ENCODE measurements around the gene CBLN1.

CBLN1 gene

GRCh38 chr16:49273771-49274170, 7.9 kb downstream of the CBLN1 start:
- no peak for DNase-seq (ENCODE audit: low read depth)
- no peak overlapping the region for H3K4me3 ChIP-seq (ENCODE audit: low read depth, low read length)
- TF ChIP-seq CTCF (IDR thresholded peaks at IDR 0.05; ENCODE audit: control insufficient read depth, extremely low read depth, insufficient read depth), result no peak

- no peak overlapping the region for H3K4me3 ChIP-seq (ENCODE audit: low read depth, low read length)
- TF ChIP-seq CTCF (IDR thresholded peaks at IDR 0.05; ENCODE audit: control insufficient read depth, extremely low read depth, insufficient read depth), result no peak
- no peak for DNase-seq (ENCODE audit: low read depth)
Measured at GRCh38 chr16:49271363-49271762, 10.3 kb downstream of the CBLN1 start.

DNA sequence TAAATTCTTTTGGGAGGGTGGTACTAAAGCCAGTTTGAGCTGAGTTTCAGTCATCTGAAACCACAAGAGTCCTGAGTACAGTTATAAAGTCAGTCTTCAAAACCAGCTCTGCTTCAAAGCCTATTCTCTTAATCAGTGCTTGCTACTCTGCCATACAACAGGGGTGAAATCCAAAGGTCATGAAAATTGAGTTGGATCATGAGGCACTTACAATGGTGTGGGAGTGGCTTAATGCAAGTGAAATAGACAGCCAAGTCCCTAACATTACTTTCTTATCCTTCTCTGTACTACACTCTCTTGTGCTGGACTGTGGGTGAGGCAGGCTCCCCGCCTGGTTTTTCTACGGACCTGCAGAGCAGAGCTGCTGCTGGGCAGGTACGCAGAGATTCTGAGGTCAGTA, 12.4 kb downstream of the CBLN1 start:
- DNase-seq (ENCODE audit: low read depth), result no peak
- TF ChIP-seq CTCF (IDR thresholded peaks at IDR 0.05; ENCODE audit: control insufficient read depth, extremely low read depth, insufficient read depth), result no peak
- no peak overlapping the region for H3K4me3 ChIP-seq (ENCODE audit: low read depth, low read length)

DNA sequence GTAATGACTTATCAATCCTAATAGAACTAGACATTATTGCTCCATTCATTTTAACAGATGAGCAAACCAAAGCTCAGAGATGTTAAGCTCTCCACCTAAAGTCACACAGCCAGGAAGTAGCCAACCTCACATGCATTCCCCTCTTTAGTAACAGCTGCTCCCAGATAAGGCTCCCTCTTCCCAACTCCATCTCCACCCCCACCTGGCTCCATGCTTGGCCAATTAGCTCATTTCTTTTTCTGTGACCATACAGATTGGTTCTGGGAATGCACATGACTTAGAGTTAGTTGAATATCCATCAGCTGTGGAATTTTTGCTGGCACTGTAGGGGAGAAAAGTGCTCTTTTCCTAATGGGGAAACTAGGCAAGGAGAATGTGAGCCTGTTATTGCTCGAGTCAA, 13.0 kb downstream of the CBLN1 start:
- no peak for TF ChIP-seq CTCF (IDR thresholded peaks at IDR 0.05; ENCODE audit: control insufficient read depth, extremely low read depth, insufficient read depth)
- H3K4me3 ChIP-seq (ENCODE audit: low read depth, low read length), result no peak overlapping the region
- DNase-seq (ENCODE audit: low read depth), result no peak

DNA sequence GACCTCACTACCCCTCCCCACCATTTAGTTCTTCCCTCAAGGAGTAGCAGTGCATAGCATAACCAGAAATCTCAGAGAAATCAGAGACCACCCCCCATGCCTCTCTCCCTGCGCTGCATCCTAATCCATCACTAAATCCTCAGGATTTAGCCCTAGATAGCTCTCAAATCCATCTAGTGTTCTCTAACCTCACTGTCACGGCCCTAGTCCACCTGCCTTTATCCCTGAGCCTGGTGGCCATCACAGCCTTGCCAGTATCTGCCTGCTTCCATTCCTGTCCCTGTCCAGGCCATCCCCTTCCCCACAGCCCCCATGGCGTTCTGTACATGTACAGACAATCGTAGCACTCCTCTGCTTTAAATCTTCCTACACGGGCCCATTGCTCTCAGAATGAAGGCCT, 19.1 kb downstream of the CBLN1 start:
- DNase-seq (ENCODE audit: low read depth), result no peak
- no peak for TF ChIP-seq CTCF (IDR thresholded peaks at IDR 0.05; ENCODE audit: control insufficient read depth, extremely low read depth, insufficient read depth)
- H3K4me3 ChIP-seq (ENCODE audit: low read depth, low read length), result no peak overlapping the region

GRCh38 chr16:49261930-49262329, 19.7 kb downstream of the CBLN1 start:
- DNase-seq (ENCODE audit: low read depth), result no peak
- no peak for TF ChIP-seq CTCF (IDR thresholded peaks at IDR 0.05; ENCODE audit: control insufficient read depth, extremely low read depth, insufficient read depth)
- H3K4me3 ChIP-seq (ENCODE audit: low read depth, low read length), result no peak overlapping the region

DNA sequence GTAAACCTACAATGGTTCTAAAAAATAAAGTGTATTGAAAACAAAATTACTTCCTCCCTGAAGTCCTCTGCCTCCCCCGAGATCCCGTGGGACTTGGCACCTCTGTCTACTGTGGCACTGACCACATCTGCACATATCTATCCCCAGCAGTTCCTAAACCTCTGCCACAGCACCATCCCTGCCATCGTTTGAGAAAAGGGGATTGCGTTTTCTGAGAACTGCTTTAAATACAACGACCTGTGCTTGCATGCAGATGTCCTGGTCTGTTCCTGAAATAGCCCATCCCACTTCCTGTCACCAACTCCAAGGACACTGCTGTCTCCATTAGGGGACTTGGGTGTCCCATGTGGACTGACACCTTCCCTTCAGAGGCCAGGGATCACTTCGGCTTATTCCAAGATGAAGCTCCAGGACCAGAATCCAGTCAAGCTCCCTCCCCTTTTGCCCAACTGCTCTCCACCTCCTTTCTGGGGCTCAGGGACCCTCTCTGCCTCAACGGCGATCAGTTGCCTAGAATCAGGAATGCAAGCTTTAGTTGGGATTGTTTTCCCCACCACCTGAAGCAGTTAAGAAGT, 20.6 kb downstream of the CBLN1 start:
- no peak for DNase-seq (ENCODE audit: low read depth)
- no peak overlapping the region for H3K4me3 ChIP-seq (ENCODE audit: low read depth, low read length)
- no peak for TF ChIP-seq CTCF (IDR thresholded peaks at IDR 0.05; ENCODE audit: control insufficient read depth, extremely low read depth, insufficient read depth)

Measured in LNCaP clone FGC (cell line).